Pancreas (tissue), 10 donors: ENCODE measurements around the gene PNPLA1. TPM values are rescaled to one million over a fixed set of nuclear protein-coding genes. Genes with fewer than 3 reads are reported as not detected.

Experiments
- ATAC-seq, 4 donors: fragments of 200-7000 bp; cut with Tn5 transposase; one replicate each; pipeline versions ENCODE4 v1.8.0 to v1.9.1; 2020; ENCODE audit warnings: mild to moderate bottlenecking in 4 of 4, moderate library complexity in 4 of 4
- DNase-seq, 6 donors: peaks; one replicate each; pipeline ENCODE4 v3.0.0-alpha.2; 2020
- FAIRE-seq: peaks from 2 replicates; lab custom pipeline; 2012; peaks lifted over from hg19 to GRCh38; lab: Jason Lieb, UNC
- H3K27ac ChIP-seq, 4 donors: fragments of 200-600 bp; sonication (generic); 1 replicate in 3 of 4; 2 replicates in 1 of 4; pipeline versions ENCODE4 v1.5.0 to v1.8.0; 2020
- H3K27me3 ChIP-seq, 4 donors: fragments of 200-600 bp; one replicate each; pipeline ENCODE4 v1.8.0; 2021
- H3K36me3 ChIP-seq, 3 donors: fragments of 200-600 bp; sonication (generic) in 1 of 3; one replicate each; pipeline versions ENCODE4 v1.5.0 to v1.8.0; 2020 to 2021
- H3K4me1 ChIP-seq, 3 donors: fragments of 200-600 bp; one replicate each; pipeline ENCODE4 v1.8.0; 2021
- H3K4me3 ChIP-seq, 4 donors: fragments of 200-600 bp; sonication (generic) in 2 of 4; one replicate each; pipeline versions ENCODE4 v1.5.0 to v1.8.0; 2020 to 2021
- H3K9me3 ChIP-seq, 4 donors: fragments of 200-600 bp; one replicate each; pipeline ENCODE4 v1.8.0; 2021
- WGBS, 2 donors: extraction: QIAGEN DNeasy Blood & Tissue Kit; methylation state at CpG; one replicate each; pipeline ENCODE4 v1.1.7; 2013; 5-methylcytosine and 5-hydroxymethylcytosine counted together
- intact Hi-C, 3 donors: fragments of 100-400 bp; cut with DNase I; formaldehyde crosslinking; loops; one replicate each; pipeline versions ENCODE4 v1.11.1 to v1.14.2; 2022
- polyA plus RNA-seq, 2 donors: library from polyadenylated mRNA; stranded (reverse); fragments of 200-250 nt; gene quantifications; one replicate each; pipeline ENCODE4 v1.2.3, GENCODE V29; 2013
- total RNA-seq, 6 donors: library from RNA; stranded (reverse); fragmentation: NEBNext Ultra II Directional in 4 of 6; extraction: Animal tissue kit (Norgen Biotek cat#: 25700) in 4 of 6; gene quantifications; one replicate each; pipeline versions ENCODE4 v1.2.1 to v1.2.4, GENCODE V29; 2021 to 2023
- TF ChIP-seq, protein P1 (sequence below), 4 donors: fragments of 200-600 bp; sonication (generic) in 3 of 4; IDR thresholded peaks; one replicate each; pipeline versions ENCODE4 v1.5.0 to v1.8.0; 2021; ENCODE audit warnings: antibody characterized with exemption in 4 of 4
- donor health status: healthy with polysubstance abuse.
- donor health status: DM: no; HTN: no; CAD: no; lungs with moderate emphysema.
- donor health status: DM: no; HTN: no; CAD: no.
- donor health status: control.
- donor health status: control.
- donor health status: Bipolar disorder and iron deficiency.
- donor health status: DM: yes; HTN: yes; CAD: no.
- donor health status: DM: no; HTN: no; CAD: no.
- donor health status: DM: no; HTN: no; CAD: no.
- donor health status: DM: yes; HTN: yes; CAD: no.

PNPLA1 gene
- total and polyA plus RNA-seq, 8 donors, result 0.12 TPM; not detected in 7

DNA sequence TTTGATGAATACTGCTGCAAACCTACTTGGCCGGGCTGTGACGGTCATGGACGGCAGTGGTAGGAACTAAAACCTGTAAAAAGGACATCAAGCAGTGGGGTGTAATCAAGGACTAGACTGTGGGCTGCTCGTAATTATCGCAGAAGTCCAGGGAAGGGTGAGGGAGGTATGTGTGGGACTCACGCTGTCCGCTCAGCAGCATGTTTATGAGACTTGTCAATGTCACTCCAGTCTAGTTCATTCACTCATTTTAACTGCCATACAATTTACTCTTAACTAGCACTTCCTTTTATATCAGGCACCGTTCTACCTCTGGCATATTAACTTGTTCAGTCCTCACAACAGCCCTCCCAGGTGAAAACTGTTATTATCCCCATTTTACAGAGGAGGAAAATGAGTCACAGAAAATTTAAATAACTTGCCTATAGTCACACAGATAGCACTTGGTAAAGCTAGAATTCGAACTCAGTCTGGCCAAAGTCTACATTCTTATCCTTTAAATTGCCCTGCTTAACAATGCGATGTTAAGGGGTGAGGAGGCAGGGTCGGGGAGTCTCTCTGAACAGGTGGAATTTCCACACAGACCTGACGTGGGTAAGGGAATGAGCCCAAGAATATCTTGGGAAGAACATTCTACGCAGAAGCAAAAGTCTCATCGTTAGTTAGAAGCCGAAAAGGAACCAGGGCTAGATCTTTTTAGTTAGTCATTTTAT, 4.1 kb downstream of the PNPLA1 start:
- intact Hi-C loops, result no loop called here
- Histone ChIP-seq H3K27me3 (no peaks in the 10 kb centered on the region), H3K27ac (no peak overlapping the region), H3K36me3 (no peaks in the 10 kb centered on the region), H3K4me3 (no peak overlapping the region), H3K4me1 (no peaks in the 10 kb centered on the region), H3K9me3 (no peaks in the 10 kb centered on the region)
- DNase-seq (no peak), ATAC-seq (no peak), FAIRE-seq (no peak)
- TF ChIP-seq, protein P1, sequence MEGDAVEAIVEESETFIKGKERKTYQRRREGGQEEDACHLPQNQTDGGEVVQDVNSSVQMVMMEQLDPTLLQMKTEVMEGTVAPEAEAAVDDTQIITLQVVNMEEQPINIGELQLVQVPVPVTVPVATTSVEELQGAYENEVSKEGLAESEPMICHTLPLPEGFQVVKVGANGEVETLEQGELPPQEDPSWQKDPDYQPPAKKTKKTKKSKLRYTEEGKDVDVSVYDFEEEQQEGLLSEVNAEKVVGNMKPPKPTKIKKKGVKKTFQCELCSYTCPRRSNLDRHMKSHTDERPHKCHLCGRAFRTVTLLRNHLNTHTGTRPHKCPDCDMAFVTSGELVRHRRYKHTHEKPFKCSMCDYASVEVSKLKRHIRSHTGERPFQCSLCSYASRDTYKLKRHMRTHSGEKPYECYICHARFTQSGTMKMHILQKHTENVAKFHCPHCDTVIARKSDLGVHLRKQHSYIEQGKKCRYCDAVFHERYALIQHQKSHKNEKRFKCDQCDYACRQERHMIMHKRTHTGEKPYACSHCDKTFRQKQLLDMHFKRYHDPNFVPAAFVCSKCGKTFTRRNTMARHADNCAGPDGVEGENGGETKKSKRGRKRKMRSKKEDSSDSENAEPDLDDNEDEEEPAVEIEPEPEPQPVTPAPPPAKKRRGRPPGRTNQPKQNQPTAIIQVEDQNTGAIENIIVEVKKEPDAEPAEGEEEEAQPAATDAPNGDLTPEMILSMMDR (IDR thresholded peaks at IDR 0.05), result no peak
- WGBS, 2 donors, result 78 to 83% methylated on average over 15 of the region's 15 CpGs

DNA sequence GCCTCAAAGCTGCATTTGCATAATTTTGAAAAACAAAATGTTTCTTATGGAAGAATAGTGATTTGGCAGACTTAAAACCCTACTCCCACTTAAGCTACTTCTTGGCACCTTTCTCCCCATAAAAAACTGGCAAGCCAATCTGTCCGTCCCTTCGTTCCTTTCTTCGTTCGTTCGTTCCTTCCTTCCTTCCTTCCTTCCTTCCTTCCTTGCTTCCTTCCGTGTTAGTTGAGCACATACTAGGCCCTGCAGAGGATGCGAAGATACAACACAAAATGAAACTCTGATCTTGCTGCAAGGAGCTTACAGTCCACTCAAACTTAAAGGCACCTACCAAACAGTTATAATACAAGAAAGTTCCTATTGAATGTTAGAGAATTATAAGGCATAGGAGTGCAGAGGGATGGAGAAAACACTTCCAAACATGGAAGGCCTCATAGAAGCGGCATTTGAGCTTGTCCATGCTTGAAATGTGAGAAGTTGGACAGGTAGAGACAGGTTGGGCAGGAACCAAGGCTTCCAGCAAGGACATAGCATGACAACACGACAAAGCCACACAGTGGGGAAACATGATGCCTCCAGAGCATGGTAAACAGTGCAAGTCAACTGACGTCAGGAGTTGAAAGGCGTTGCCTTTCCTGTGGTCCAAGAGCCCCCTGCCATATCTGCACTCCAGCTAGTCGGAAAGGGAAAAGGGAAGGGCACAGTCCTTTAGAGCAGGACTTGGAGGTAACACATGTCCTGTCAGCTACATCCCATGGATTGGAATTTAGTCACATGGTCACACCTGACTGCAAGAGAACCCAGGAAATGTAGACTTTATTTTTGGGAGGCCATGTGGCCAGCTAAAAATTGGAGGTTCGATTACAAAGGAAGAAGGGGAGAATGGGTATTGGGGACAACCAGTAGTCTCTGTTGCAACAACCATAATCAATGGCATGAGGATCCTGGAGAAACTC, 7.0 kb downstream of the PNPLA1 start:
- Histone ChIP-seq H3K4me3 (no peak overlapping the region), H3K9me3 (no peaks in the 10 kb centered on the region), H3K27me3 (no peaks in the 10 kb centered on the region), H3K36me3 (no peaks in the 10 kb centered on the region), H3K27ac (no peak overlapping the region), H3K4me1 (no peaks in the 10 kb centered on the region)
- intact Hi-C loops, result no loop called here
- FAIRE-seq, result no peak
- WGBS, 2 donors, result 77 to 86% methylated on average over 13 of the region's 13 CpGs
- ATAC-seq, result no peak
- no peak for DNase-seq
- TF ChIP-seq, protein P1 (IDR thresholded peaks at IDR 0.05), result no peak

DNA sequence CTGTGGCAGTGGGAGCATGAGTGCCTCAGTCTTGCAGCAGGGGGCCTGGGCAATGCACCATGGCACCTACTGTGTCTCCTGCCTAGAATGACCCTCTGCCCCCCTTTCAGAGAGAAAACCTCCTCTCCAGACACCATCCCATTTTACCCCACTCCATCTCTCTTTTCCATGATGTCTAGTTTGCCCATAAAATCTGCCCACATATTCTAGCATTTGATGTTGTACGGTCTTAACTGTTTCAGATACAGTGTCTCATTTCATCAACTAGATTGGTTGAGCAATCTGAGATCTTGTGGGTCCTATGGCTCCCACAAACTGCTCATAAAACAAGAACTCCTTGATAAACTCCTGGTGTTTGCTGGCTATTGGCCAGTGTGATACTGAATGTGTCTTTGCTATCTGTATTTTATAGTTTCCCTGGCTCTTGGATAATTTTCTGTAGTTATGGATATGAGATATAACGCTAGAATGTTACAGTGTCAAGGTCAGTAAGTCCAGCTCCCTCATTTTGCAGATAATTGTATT, 8.1 kb downstream of the PNPLA1 start:
- Histone ChIP-seq H3K27me3 (no peaks in the 10 kb centered on the region), H3K4me3 (no peak overlapping the region), H3K36me3 (no peaks in the 10 kb centered on the region), H3K9me3 (no peaks in the 10 kb centered on the region), H3K4me1 (no peaks in the 10 kb centered on the region), H3K27ac (no peak overlapping the region)
- no peak for DNase-seq
- 43 to 54% methylated on average over 2 of the region's 2 CpGs for WGBS, 2 donors
- FAIRE-seq, result no peak
- intact Hi-C loops, result no loop called here
- TF ChIP-seq, protein P1 (IDR thresholded peaks at IDR 0.05), result no peak
- ATAC-seq, result no peak

DNA sequence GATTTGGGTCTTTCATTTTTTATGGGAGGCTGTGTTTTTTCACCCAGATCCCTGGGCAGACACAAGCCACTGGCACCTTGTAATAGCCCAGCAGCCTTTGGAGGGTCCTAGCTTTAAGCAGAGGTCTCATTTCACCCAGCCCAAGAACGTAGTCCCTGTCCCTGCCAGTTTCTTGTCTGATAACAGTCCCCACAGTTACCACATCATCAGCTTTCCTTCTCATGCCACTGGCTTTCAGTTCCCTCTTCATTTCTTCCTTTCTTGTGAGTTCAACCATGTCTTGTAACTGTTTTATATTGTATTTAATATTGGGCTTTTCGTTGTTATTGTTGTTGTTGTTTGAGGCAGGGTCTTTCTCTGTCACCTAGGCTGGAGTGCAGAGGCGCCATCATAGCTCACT, 10.6 kb downstream of the PNPLA1 start:
- DNase-seq, result no peak
- 58 to 65% methylated on average over 3 of the region's 3 CpGs for WGBS, 2 donors
- H3K9me3 ChIP-seq, result no peaks in the 10 kb centered on the region
- no peak overlapping the region for H3K27ac ChIP-seq
- ATAC-seq, result no peak
- H3K4me3 ChIP-seq, result no peak overlapping the region
- TF ChIP-seq, protein P1 (IDR thresholded peaks at IDR 0.05), result no peak
- H3K36me3 ChIP-seq, result no peaks in the 10 kb centered on the region
- H3K27me3 ChIP-seq, result peaks cover 0 to 5% (median 0%) of the 10 kb centered on the region in 4 donors
- no peaks in the 10 kb centered on the region for H3K4me1 ChIP-seq
- no peak for FAIRE-seq
- intact Hi-C loops, result no loop called here
